Femur (tissue), 1 donor: ENCODE data around the gene UBXN11.
A peak's percentile ranks its signal among the peaks of the same experiment; 100 is the strongest.

Experiments
- DNase-seq: peaks from one replicate; pipeline ENCODE4 v3.0.0-alpha.2; 2017

Gene UBXN11

GRCh38 chr1:26306290-26307229 is at the start of gene UBXN11:
UBXN11 (minus strand) TSS chr1:26306636; CDS start chr1:26302883, 3,753 bp downstream.
- DNase-seq = peak; percentile 93

- no peak for DNase-seq
Measured at GRCh38 chr1:26356106-26356505, 49.7 kb upstream of the UBXN11 start.

- no peak for DNase-seq
Measured at GRCh38 chr1:26354972-26355371, 48.5 kb upstream of the UBXN11 start.

GRCh38 chr1:26353976-26354820 is 47.8 kb upstream of the UBXN11 start, which contains the start of gene CRYBG2:
CRYBG2 (minus strand) TSS chr1:26354130; CDS start chr1:26346657, 7,473 bp downstream.
- DNase-seq = no peak

- no peak for DNase-seq
Measured at GRCh38 chr1:26353210-26353859, 46.9 kb upstream of the UBXN11 start.

- no peak for DNase-seq
Measured at GRCh38 chr1:26352338-26352679, 45.9 kb upstream of the UBXN11 start.

GRCh38 chr1:26351590-26352337 is 45.3 kb upstream of the UBXN11 start:
- no peak for DNase-seq

GRCh38 chr1:26350701-26351589 is 44.5 kb upstream of the UBXN11 start:
- no peak for DNase-seq

- DNase-seq = no peak
Measured at GRCh38 chr1:26350343-26350700, 43.9 kb upstream of the UBXN11 start.

- no peak for DNase-seq
Measured at GRCh38 chr1:26349877-26350244, 43.4 kb upstream of the UBXN11 start.

GRCh38 chr1:26349188-26349876 is 42.9 kb upstream of the UBXN11 start:
- no peak for DNase-seq

GRCh38 chr1:26346274-26347033 is 40.0 kb upstream of the UBXN11 start:
- no peak for DNase-seq

GRCh38 chr1:26345718-26346117 is 39.3 kb upstream of the UBXN11 start:
- DNase-seq = no peak

GRCh38 chr1:26344147-26344920 is 37.9 kb upstream of the UBXN11 start:
- no peak for DNase-seq

- DNase-seq = no peak
Measured at GRCh38 chr1:26340047-26340481, 33.6 kb upstream of the UBXN11 start.

- no peak for DNase-seq
Measured at GRCh38 chr1:26338670-26339069, 32.2 kb upstream of the UBXN11 start.

- DNase-seq = no peak
Measured at GRCh38 chr1:26337625-26338024, 31.2 kb upstream of the UBXN11 start.

- no peak for DNase-seq
Measured at GRCh38 chr1:26337206-26337535, 30.7 kb upstream of the UBXN11 start.

GRCh38 chr1:26336477-26337205 is 30.2 kb upstream of the UBXN11 start:
- DNase-seq = peak; percentile 38
